ENCODE results near the gene SAMD3. TPM values are rescaled to one million over a fixed set of nuclear protein-coding genes. Genes with fewer than 3 reads are reported as not detected.

SAMD3 gene
- total RNA-seq, 1 experiment from 2014 or later = not detected

- no peak overlapping the region for H3K4me3 ChIP-seq
- H2AFZ ChIP-seq = no peak overlapping the region
- H3K36me3 ChIP-seq (ENCODE audit: low read depth) = no peaks in the 10 kb centered on the region
- H3K27ac ChIP-seq = no peak overlapping the region
- H3K9me3 ChIP-seq (ENCODE audit: insufficient read depth, low read depth) = no peaks in the 10 kb centered on the region
- no peaks in the 10 kb centered on the region for H3F3A ChIP-seq (ENCODE audit: insufficient read depth, low read depth)
- no peak overlapping the region for H3K4me2 ChIP-seq
- H3K79me2 ChIP-seq (ENCODE audit: low read depth) = no peaks in the 10 kb centered on the region
- no TSS peak for BruUV-seq (replicated peaks)
- H3K4me1 ChIP-seq (replicated peaks; ENCODE audit: insufficient read depth) = no peaks in the 10 kb centered on the region
- POLR2A ChIA-PET (ENCODE audit: unreplicated experiment) = no interaction called here
- H3K9me2 ChIP-seq (ENCODE audit: insufficient read depth) = no peaks in the 10 kb centered on the region
- H4K20me1 ChIP-seq (ENCODE audit: insufficient read depth) = no peaks in the 10 kb centered on the region
- intact Hi-C loops (cut with micrococcal nuclease; ENCODE audit: unreplicated experiment) = no loop called here
- no peak for TF ChIP-seq EZH2 (IDR thresholded peaks at IDR 0.05; ENCODE audit: low read depth)
- TF ChIP-seq CTCF (conservative IDR thresholded peaks at IDR 0.05) = no peak
- DNase-seq = no peak
- CTCF ChIA-PET = no interaction called here
- no peaks in the 10 kb centered on the region for H3K27me3 ChIP-seq (ENCODE audit: insufficient read depth, low read depth)
These were observed 7.2 kb downstream of the SAMD3 start for GRCh38 chr6:130215526-130215925.

- no peaks in the 10 kb centered on the region for H3F3A ChIP-seq (ENCODE audit: insufficient read depth, low read depth)
- no peak overlapping the region for H3K4me2 ChIP-seq
- ChIA-PET CTCF (no interaction called here), POLR2A (ENCODE audit: unreplicated experiment) (no interaction called here)
- H2AFZ ChIP-seq = no peak overlapping the region
- H3K79me2 ChIP-seq (ENCODE audit: low read depth) = no peaks in the 10 kb centered on the region
- intact Hi-C loops (cut with micrococcal nuclease; ENCODE audit: unreplicated experiment) = no loop called here
- no peaks in the 10 kb centered on the region for H3K9me3 ChIP-seq (ENCODE audit: insufficient read depth, low read depth)
- H3K4me1 ChIP-seq (replicated peaks; ENCODE audit: insufficient read depth) = no peaks in the 10 kb centered on the region
- H3K27ac ChIP-seq = no peak overlapping the region
- no peak for TF ChIP-seq EZH2 (IDR thresholded peaks at IDR 0.05; ENCODE audit: low read depth)
- TF ChIP-seq CTCF (conservative IDR thresholded peaks at IDR 0.05) = no peak
- no peak for DNase-seq
- H3K27me3 ChIP-seq (ENCODE audit: insufficient read depth, low read depth) = no peaks in the 10 kb centered on the region
- no peaks in the 10 kb centered on the region for H3K36me3 ChIP-seq (ENCODE audit: low read depth)
- no peaks in the 10 kb centered on the region for H4K20me1 ChIP-seq (ENCODE audit: insufficient read depth)
- H3K4me3 ChIP-seq = no peak overlapping the region
- no TSS peak for BruUV-seq (replicated peaks)
- H3K9me2 ChIP-seq (ENCODE audit: insufficient read depth) = no peaks in the 10 kb centered on the region
These were observed 10.4 kb downstream of the SAMD3 start for GRCh38 chr6:130212215-130212874.

- Histone ChIP-seq H4K20me1 (ENCODE audit: insufficient read depth) (no peaks in the 10 kb centered on the region), H3K79me2 (ENCODE audit: low read depth) (no peaks in the 10 kb centered on the region), H3F3A (ENCODE audit: insufficient read depth, low read depth) (no peaks in the 10 kb centered on the region), H3K4me2 (no peak overlapping the region), H3K4me1 (replicated peaks; ENCODE audit: insufficient read depth) (no peaks in the 10 kb centered on the region), H3K9me2 (ENCODE audit: insufficient read depth) (no peaks in the 10 kb centered on the region), H3K9me3 (ENCODE audit: insufficient read depth, low read depth) (no peaks in the 10 kb centered on the region), H2AFZ (no peak overlapping the region), H3K27me3 (ENCODE audit: insufficient read depth, low read depth) (no peaks in the 10 kb centered on the region), H3K27ac (no peak overlapping the region), H3K4me3 (no peak overlapping the region), H3K36me3 (ENCODE audit: low read depth) (no peaks in the 10 kb centered on the region)
- intact Hi-C loops (cut with micrococcal nuclease; ENCODE audit: unreplicated experiment) = no loop called here
- DNase-seq = no peak
- TF ChIP-seq EZH2 (IDR thresholded peaks at IDR 0.05; ENCODE audit: low read depth) = no peak
- TF ChIP-seq CTCF (conservative IDR thresholded peaks at IDR 0.05) = no peak
- BruUV-seq (replicated peaks) = no TSS peak
- POLR2A ChIA-PET (ENCODE audit: unreplicated experiment) = no interaction called here
- CTCF ChIA-PET = no interaction called here
These were observed 11.1 kb downstream of the SAMD3 start for GRCh38 chr6:130211691-130212090.
